Stimulated activated CD4-positive, alpha-beta T cell treated with anti-CD3 and anti-CD28 coated beads, Interleukin-1b, Interleukin-23, amount 100 ng/mL, for 4 hours (primary cell): ENCODE results near the gene CDH4.

Experiments
- DNase-seq, 2 donors: peaks; one replicate each; pipeline ENCODE4 v3.0.0-alpha.2; 2020; ENCODE audit warnings: low read depth in 2 of 2

Gene CDH4

GRCh38 chr20:61685462-61685861 lies 433.4 kb downstream of the CDH4 start:
- no peak for DNase-seq

GRCh38 chr20:61686051-61686936 lies 434.2 kb downstream of the CDH4 start:
- no peak for DNase-seq

GRCh38 chr20:61688411-61688810 lies 436.4 kb downstream of the CDH4 start:
- no peak for DNase-seq

GRCh38 chr20:61690150-61690549 lies 438.1 kb downstream of the CDH4 start:
- DNase-seq: no peak

GRCh38 chr20:61690993-61691838 lies 439.2 kb downstream of the CDH4 start:
- no peak for DNase-seq

DNA sequence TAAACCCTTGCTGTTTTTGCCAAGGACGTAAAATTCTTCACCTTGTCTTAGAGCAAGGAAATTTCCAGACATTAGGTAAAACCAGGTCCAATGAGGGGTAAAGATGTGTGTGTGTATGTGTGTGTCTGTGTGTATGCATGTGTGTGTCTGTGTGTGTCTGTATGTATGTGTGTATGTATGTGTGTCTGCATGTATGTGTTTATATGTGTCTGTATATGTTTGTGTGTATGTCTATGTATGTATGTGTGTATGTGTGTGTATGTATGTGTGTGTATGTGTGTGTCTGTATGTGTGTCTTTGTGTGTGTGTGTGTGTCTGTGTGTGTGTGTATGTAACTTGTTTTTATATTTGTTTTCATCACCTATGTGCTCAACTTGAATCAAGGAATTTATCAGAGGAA lies 439.9 kb downstream of the CDH4 start:
- no peak for DNase-seq

DNA sequence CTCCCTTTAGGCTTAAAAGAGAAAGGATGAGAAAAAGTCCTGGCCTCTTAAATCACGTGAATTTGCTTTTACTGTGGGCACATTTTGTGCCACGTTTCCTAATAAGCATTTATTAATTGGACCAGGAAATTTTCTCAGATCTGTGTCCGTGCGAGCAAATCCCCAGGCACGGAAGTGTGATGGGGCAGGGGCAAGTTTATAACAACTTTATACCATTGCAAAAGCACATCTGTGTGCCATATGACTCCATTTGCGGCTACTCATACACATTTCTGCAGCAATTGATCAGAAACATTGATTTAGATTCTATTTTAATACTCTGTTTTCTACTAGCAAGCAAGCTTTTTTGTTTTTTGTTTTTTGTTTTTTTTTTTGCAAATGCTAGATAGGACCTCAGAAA lies 440.4 kb downstream of the CDH4 start:
- no peak for DNase-seq

GRCh38 chr20:61693055-61693600 lies 441.1 kb downstream of the CDH4 start:
- DNase-seq: no peak

- no peak for DNase-seq
Observed at GRCh38 chr20:61694682-61695081, 442.6 kb downstream of the CDH4 start.

DNA sequence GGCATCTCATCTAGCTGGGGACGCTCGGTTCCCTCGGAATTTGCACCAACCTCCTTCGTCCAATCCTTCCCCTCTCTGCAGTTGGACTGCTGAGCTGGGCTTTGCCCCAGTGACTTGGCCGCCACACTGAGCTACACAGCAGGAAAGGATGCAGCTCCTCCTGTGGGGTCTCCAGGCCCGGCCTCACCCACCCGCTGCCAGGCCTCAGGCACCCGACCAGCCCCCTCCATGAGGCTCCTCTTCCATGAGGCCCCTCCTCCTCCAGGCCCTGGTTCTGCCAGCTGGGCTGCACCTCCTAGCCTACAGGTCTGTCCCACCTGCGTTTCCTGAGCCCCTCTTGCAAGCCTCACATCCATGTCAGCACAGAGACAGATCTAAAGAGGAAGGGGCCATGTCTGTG lies 443.7 kb downstream of the CDH4 start:
- DNase-seq: no peak

DNA sequence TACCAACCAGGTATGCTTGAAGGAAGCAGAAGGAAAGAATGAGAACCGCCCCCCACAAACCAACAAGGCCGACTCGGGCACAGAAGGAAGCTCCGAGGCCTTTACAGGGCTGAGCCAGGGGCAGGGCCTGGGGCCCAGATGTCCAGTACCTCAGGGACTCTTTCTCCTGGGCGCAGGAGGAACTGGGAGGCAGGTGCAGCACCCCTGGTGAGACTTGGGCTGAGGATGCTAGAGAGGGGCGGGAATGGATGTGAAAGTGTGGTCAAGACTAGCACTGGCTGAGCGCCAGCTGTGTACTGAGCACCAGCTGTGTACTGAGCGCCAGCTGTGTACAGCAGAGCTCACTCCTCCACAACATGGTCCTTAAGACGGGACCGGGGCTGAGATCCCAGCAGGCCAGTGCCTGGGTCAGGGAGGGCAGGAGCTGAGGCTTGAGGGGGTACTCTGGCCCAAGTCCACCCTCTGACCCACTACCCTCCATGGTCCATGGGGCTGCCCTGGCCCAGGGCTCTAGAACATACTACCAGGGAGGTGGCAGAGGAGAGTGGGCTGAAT lies 444.2 kb downstream of the CDH4 start:
- no peak for DNase-seq

- no peak for DNase-seq
Observed at GRCh38 chr20:61697666-61698597, 445.9 kb downstream of the CDH4 start.

- no peak for DNase-seq
Observed at GRCh38 chr20:61698598-61699494, 446.8 kb downstream of the CDH4 start.

DNA sequence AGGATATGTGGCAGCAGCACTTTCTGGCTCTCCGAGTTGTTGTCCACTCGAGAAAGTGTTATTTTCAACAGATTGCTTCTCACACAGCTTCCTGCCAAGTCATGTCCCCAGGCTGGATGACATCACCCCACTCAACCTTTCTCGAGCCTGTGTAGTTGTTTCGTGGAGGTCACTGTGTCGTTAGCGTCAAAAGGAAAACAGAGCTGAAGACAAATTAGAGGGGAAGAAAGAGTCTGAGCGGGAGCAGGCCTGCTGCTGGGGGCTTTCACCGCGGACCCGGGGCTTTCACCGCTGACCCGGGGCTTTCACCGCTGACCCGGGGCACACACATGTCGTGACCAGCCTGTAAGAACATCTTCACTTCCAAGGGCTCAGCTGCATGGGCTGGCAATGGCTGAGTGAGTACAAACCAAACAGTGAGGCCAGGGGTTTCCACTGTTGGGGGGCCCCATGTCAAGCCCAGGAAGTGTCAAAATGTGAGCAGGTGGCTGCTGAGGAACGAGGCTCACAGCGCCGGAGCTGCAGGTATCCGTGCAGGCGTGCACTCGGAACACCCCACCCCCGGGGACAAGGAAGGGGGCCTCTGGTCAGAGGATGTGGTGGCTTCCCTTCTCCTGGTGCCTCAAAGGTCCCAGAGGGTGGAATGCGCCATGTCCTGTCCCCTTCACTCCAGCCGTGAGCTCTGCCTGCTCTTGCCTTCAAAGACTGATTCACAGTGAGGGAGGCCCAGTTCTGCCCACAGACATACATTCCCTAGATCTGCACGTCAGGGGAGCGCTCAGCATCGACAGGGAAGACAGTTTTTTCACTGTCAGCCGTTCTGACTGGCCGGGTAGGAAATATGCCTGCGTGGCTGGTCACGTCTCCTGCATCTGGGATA lies 447.7 kb downstream of the CDH4 start:
- no peak for DNase-seq

DNA sequence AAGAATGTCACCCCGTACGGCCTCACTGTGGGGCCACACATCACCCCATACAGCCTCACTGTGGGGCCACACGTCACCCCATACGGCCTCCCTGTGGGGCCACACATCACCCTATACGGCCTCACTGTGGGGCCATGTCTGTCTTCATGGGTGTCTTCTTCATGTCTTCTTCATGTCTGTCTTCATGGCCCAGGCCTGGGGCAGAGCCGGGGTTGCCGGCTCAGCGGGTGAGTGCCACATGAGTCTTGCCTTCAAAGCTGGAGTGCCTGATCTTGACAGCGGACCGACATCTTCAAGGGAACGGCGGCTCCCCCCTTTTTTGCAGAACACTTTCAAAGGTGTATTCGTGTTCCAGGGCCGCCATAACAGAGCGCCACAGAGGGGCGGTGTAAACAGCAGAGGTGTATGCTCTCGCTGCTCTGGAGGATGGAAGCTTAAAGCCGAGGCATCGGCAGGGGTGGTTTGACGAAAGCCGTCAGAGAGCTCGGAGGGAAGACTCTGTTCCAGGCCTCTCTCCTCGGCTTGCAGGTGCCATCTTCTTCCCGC lies 448.6 kb downstream of the CDH4 start:
- no peak for DNase-seq

- DNase-seq: no peak
Observed at GRCh38 chr20:61701401-61701800, 449.3 kb downstream of the CDH4 start.

DNA sequence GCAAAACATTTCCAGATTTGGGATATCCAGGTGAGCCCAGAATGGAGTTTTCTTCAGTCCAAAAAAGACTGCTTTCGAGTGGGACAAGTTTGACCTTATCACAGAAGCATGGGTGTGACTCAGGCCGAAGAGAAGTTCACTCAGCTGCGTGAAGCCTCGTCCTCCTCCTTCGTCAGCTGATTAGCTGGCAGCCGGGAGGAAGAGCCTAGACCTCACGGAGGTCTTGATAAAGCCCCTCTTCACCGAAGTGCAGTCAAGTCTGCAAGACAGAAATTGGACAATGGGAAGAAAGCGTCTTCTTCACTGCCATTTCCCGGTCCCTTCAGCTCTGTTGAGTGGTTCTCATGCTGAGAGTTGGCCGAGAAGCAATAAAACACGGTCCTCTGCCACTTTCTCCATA lies 449.7 kb downstream of the CDH4 start:
- DNase-seq: no peak

- no peak for DNase-seq
Observed at GRCh38 chr20:61702246-61702645, 450.2 kb downstream of the CDH4 start.

DNA sequence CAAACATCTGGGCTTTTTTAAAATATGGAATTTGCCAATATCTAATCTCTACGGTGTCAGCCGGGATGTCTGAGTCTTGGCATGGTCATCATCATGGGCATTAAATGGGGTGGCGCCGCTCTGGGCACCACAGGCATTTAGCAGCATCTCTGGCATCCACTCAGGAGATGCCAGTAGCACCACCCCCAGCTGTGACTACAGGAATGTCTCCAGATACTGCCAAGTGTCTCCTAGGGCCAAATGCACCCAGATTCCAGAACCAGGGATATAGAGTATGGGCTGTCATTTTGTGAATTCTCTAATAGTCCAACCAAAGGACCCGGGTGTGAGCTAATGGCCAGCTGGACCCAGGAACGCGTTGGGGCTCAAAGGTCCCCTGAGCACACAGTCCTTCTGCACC lies 452.6 kb downstream of the CDH4 start:
- DNase-seq: no peak
